Mesodermal cell (in vitro differentiated cells): ENCODE measurements around the gene MYO1G.

Experiments
- H3K27ac ChIP-seq: 2 replicates; pipeline ENCODE4 v1.7.0; 2013; ENCODE audit warnings: mild to moderate bottlenecking, low read depth, low read length, moderate library complexity; ENCODE audit not compliant: severe bottlenecking
- H3K36me3 ChIP-seq: 2 replicates; pipeline ENCODE4 v1.7.1; 2013; ENCODE audit warnings: mild to moderate bottlenecking, low read length, moderate library complexity; ENCODE audit not compliant: control insufficient read depth, insufficient read depth
- H3K4me1 ChIP-seq: one replicate; pipeline ENCODE4 v1.7.1; 2013; ENCODE audit warnings: mild to moderate bottlenecking, low read length; ENCODE audit not compliant: insufficient read depth, control insufficient read depth, poor library complexity, severe bottlenecking
- H3K4me3 ChIP-seq: 2 replicates; pipeline ENCODE4 v1.7.0; 2013; ENCODE audit warnings: low read length, control low read depth, mild to moderate bottlenecking; ENCODE audit not compliant: insufficient read depth, poor library complexity, severe bottlenecking; ENCODE audit errors: extremely low read depth
- H3K9me3 ChIP-seq: 2 replicates; pipeline ENCODE4 v1.7.1; 2013; ENCODE audit warnings: mild to moderate bottlenecking, low read length, moderate library complexity; ENCODE audit not compliant: control insufficient read depth
- WGBS, 2 experiments: methylation state at CpG; one replicate each; pipeline ENCODE4 v1.1.5; 2013; ENCODE audit warnings: missing lambda C conversion rate in 2 of 2; ENCODE audit not compliant: insufficient coverage in 2 of 2; 5-methylcytosine and 5-hydroxymethylcytosine counted together

The MYO1G gene

DNA sequence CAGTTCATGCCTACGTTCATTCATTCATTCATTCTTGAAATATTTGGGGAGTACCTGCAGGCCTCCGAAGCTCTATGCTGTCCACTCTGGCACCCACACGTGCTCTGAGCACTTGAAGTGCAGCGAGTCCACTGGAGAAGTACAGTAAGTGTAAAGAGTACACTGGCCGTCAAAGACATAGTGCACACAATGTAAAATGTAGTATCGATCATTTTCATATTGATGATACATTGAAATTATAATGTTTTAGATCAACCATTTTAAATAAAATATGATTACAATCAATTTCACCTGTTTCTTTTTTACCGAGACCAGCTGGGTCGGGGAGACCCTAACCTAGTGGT is 56.5 kb downstream of the MYO1G start:
- no peaks in the 10 kb centered on the region for H3K4me1 ChIP-seq
- H3K4me3 ChIP-seq, result no peak overlapping the region
- H3K36me3 ChIP-seq, result no peaks in the 10 kb centered on the region
- 53 to 65% methylated on average over 3 to 4 of the region's 8 CpGs for WGBS, 2 experiments
- H3K27ac ChIP-seq, result no peak overlapping the region
- no peaks in the 10 kb centered on the region for H3K9me3 ChIP-seq

DNA sequence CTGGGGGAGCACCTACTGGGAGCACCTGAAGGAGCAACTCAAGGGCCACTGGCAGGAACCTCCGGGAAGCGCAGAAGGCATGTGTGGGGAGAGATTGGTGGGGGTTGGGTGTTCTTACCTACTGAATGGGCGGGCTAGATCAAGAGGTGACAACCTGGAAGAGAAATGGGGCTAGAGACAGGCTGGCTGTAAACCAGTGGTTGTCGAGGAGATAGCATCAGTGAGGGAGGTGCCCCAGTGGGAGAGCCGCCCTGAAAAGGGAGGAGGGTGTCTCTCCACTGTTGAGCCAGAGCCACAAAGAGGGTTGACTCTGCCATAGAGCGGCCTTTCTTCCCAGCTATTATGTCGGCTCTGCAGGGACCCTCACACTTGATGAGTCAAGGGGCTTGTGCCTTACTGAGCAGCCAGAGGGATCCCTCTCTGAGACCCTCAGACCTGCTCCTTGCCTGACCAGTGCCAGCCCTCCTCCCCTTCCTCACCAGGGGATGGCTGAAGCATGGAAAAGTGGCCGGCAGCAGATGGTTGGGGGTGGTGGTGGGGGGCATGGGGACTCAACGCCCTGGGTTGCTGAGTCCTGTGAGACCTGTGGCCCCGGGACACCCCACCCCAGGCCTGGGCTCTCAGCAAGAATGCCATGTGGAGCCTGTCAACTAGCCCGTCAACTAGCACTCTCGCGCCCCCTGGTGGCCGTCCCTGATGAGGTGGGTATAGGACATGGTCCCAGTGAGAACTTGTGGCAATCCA is 57.0 kb downstream of the MYO1G start:
- no peak overlapping the region for H3K4me3 ChIP-seq
- WGBS, 2 experiments, result 28 to 48% methylated on average over 10 to 12 of the region's 14 CpGs
- no peaks in the 10 kb centered on the region for H3K9me3 ChIP-seq
- H3K27ac ChIP-seq, result no peak overlapping the region
- no peaks in the 10 kb centered on the region for H3K36me3 ChIP-seq
- no peaks in the 10 kb centered on the region for H3K4me1 ChIP-seq

DNA sequence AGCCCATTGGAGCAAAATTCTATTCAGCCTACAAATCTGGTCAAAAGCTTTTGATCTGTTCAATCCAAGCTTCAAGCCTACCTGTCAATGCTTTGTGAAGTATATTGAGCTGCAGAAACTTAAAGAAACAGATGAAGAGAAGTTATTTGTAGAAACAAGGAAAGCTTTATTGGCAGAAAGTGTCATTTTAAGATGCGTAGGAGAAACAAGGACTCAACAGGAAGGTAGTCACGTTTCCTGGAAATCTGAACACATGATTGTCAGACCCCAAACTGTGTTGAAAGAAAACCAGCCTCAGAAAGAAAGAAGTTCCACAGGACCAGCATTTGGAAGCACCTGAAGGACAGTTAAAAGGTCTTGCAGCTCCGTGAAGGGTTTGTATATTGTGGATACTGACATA is 58.7 kb downstream of the MYO1G start:
- 80 to 88% methylated on average over 2 of the region's 3 CpGs for WGBS, 2 experiments

DNA sequence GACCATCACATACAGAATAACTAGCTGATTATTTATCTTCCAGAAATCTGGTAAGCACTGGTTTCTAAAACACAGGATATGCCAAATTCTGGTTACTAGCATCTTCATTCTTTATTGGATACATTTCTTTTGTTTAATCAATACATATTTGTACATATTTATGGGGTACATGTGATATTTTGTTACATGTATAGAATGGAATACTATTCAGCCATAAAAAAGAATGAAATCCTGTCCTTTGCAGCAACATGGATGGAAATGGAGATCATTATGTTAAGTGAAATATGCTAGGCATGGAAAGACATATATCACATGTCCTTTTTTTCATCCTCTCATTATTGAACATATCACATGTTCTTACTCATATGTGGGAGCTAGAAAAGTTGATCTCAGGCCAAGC is 60.8 kb downstream of the MYO1G start:
- H3K4me3 ChIP-seq, result no peak overlapping the region
- H3K36me3 ChIP-seq, result no peaks in the 10 kb centered on the region
- no peak overlapping the region for H3K27ac ChIP-seq
- no peaks in the 10 kb centered on the region for H3K9me3 ChIP-seq
- H3K4me1 ChIP-seq, result no peaks in the 10 kb centered on the region

More for the DNA sequence above, 58.7 kb downstream of the MYO1G start:
- Histone ChIP-seq H3K4me3 (no peak overlapping the region), H3K9me3 (no peaks in the 10 kb centered on the region), H3K27ac (no peak overlapping the region), H3K36me3 (no peaks in the 10 kb centered on the region), H3K4me1 (no peaks in the 10 kb centered on the region)

DNA sequence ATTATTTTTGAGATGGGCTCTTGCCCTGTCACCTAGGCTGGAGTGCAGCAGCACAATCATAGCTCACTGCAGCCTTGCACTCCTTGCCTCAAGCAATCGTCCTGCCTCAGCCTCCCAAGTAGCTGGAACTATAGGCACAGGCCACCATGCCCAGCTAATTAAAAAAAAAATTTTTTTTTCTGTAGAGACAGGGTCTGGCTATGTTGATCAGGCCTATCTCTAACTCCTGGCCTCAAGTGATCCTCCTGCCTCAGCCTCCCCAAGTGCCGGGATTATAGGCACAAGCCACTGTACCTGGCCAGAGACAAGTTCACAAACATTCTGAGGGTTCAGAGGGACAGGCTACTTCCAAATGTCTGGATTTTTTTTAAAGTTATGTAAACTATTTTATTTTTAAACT is 61.4 kb downstream of the MYO1G start:
- H3K4me3 ChIP-seq, result no peak overlapping the region
- H3K27ac ChIP-seq, result no peak overlapping the region
- no peaks in the 10 kb centered on the region for H3K4me1 ChIP-seq
- 100% methylated on average over 1 to 2 of the region's 2 CpGs for WGBS, 2 experiments
- H3K9me3 ChIP-seq, result no peaks in the 10 kb centered on the region
- no peaks in the 10 kb centered on the region for H3K36me3 ChIP-seq

DNA sequence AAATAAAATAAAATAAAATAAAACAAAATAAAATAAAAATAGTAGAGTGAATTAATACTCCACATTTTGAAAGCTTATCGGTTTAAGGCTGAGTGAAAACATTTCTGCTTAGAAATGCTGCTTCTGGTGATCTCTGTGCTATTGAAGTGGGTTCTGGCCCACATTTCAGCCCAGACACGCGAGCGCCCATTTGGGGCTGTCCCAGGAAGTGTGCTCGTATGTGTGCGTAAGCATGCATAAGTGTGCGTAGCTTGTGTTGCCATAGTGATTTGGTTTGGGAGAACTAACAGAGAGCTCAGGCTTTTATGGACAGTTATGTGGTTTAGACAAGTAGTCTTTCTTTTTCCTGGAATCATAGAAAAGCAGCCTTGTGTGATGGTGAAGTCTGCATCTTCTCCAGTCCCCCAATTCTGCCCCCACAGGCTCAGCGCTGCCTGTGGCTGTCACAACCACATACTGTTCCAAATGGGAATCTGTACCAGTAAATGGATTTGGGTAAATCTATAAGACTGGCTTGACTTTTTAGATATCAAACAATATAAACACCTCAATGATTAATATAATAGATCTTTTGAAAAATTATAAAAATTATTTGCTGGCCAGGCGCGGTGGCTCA is 63.7 kb downstream of the MYO1G start:
- no peaks in the 10 kb centered on the region for H3K9me3 ChIP-seq
- H3K4me1 ChIP-seq, result no peaks in the 10 kb centered on the region
- H3K4me3 ChIP-seq, result no peak overlapping the region
- WGBS, 2 experiments, result 93 to 98% methylated on average over 4 to 6 of the region's 10 CpGs
- H3K36me3 ChIP-seq, result no peaks in the 10 kb centered on the region
- no peak overlapping the region for H3K27ac ChIP-seq

DNA sequence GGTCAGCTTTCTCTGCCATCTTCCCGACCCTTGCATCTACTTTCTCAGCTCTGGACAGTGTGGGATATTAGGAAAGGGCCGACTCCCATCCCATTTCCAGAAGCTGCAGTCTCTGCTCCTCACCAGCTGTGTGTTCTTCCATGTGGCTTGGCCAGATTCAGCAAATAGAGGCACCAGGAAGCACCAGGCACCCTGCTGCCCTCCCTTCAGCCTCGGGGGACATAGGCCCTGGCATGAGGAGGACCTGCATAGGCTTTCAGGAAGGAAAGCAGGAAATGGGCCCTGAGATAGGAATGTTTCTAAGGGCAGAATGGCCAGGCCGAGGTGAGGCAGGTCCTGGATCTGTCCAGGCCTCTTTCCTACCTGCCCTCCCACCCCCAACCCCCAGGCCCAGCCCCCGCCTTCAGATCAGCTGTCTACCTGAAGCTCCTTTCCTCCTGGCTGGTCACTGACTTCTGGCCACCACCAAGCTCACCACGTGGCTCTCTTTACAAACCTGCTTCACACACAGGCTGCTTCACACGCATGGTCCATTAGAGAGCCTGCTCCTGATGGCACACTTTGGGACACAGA is 66.0 kb downstream of the MYO1G start:
- Histone ChIP-seq H3K4me3 (no peak overlapping the region), H3K27ac (no peak overlapping the region), H3K9me3 (no peaks in the 10 kb centered on the region), H3K4me1 (no peaks in the 10 kb centered on the region), H3K36me3 (no peaks in the 10 kb centered on the region)
- WGBS, 2 experiments, result 56 to 67% methylated on average over 2 to 6 of the region's 7 CpGs
